ENCODE data around the gene XPO1. TPM values are rescaled to one million over a fixed set of nuclear protein-coding genes. Genes with fewer than 3 reads are reported as not detected.
"Not testable (repeated sequence)": the region's sequence is repeated elsewhere in the genome, so short reads cannot be mapped to it uniquely, and the experiment has no call there.

XPO1 gene
- polyA plus RNA-seq, 3 donors: 19.0 to 36.4 (median 20.9) TPM

GRCh38 chr2:61585383-61585782, 47.2 kb upstream of the XPO1 start:
- 93% methylated on average over 2 of the region's 3 CpGs for whole genome bisulfite sequencing (ENCODE audit: insufficient coverage)
- H3K9ac ChIP-seq (ENCODE audit: insufficient read depth, low read length, poor library complexity, severe bottlenecking): no peak overlapping the region
- DNase-seq: no peak
- intact Hi-C loops (cut with micrococcal nuclease): no loop called here
- H3K4me1 ChIP-seq (ENCODE audit: control insufficient read depth in 1 of 2, insufficient read depth in 2 of 2, low read length in 2 of 2): no peaks in the 10 kb centered on the region
- H3K4me2 ChIP-seq (replicated peaks; ENCODE audit: extremely low read depth, low read length, poor library complexity, severe bottlenecking): no peak overlapping the region
- no peak overlapping the region for H2AFZ ChIP-seq (ENCODE audit: insufficient read depth, low read depth, low read length, poor library complexity, severe bottlenecking)
- TF ChIP-seq CTCF (IDR thresholded peaks at IDR 0.05): no peak
- no peaks in the 10 kb centered on the region for H3K36me3 ChIP-seq (replicated peaks in 1 of 2; ENCODE audit: control insufficient read depth in 1 of 2, insufficient read depth in 2 of 2, low read length in 2 of 2)
- H3K27me3 ChIP-seq (ENCODE audit: control insufficient read depth in 2 of 2, insufficient read depth in 2 of 2, low read length in 2 of 2): no peaks in the 10 kb centered on the region
- peaks cover 4% of the 10 kb centered on the region for H3K4me1 Mint-ChIP-seq
- no peak overlapping the region for H3K4me3 ChIP-seq (replicated peaks in 1 of 3; ENCODE audit: low read depth in 2 of 3, low read length in 3 of 3)
- H3K9me3 ChIP-seq (replicated peaks in 1 of 2; ENCODE audit: control insufficient read depth in 1 of 2, insufficient read depth in 1 of 2, low read length in 2 of 2): no peaks in the 10 kb centered on the region
- no peak overlapping the region for H3K27ac ChIP-seq (ENCODE audit: low read depth in 1 of 2, low read length in 2 of 2)
- no peaks in the 10 kb centered on the region for H3K36me3 Mint-ChIP-seq
- no peaks in the 10 kb centered on the region for H4K20me1 ChIP-seq (ENCODE audit: insufficient read depth, low read length)
- H3K9me3 Mint-ChIP-seq: peaks cover 0 to 6% (median 0%) of the 10 kb centered on the region in 7 donors
- H3K79me2 ChIP-seq (ENCODE audit: insufficient read depth, low read length): no peaks in the 10 kb centered on the region
- H3K27me3 Mint-ChIP-seq (ENCODE audit: low read depth in 3 of 3): peaks cover 0 to 3% (median 0%) of the 10 kb centered on the region in 3 donors
- no peak overlapping the region for H3K27ac Mint-ChIP-seq
- H3K4me3 Mint-ChIP-seq: no peak overlapping the region

GRCh38 chr2:61584368-61584767, 46.2 kb upstream of the XPO1 start:
- H3K9ac ChIP-seq (ENCODE audit: insufficient read depth, low read length, poor library complexity, severe bottlenecking); DNase-seq; H3K27me3 Mint-ChIP-seq (ENCODE audit: low read depth in 3 of 3); H3K36me3 Mint-ChIP-seq; H3K9me3 ChIP-seq (replicated peaks in 1 of 2; ENCODE audit: control insufficient read depth in 1 of 2, insufficient read depth in 1 of 2, low read length in 2 of 2); H4K20me1 ChIP-seq (ENCODE audit: insufficient read depth, low read length); H3K36me3 ChIP-seq (replicated peaks in 1 of 2; ENCODE audit: control insufficient read depth in 1 of 2, insufficient read depth in 2 of 2, low read length in 2 of 2); H3K27me3 ChIP-seq (ENCODE audit: control insufficient read depth in 2 of 2, insufficient read depth in 2 of 2, low read length in 2 of 2); H3K79me2 ChIP-seq (ENCODE audit: insufficient read depth, low read length); intact Hi-C loops (cut with micrococcal nuclease); H3K27ac Mint-ChIP-seq; H3K4me1 Mint-ChIP-seq; H2AFZ ChIP-seq (ENCODE audit: insufficient read depth, low read depth, low read length, poor library complexity, severe bottlenecking); H3K4me1 ChIP-seq (ENCODE audit: control insufficient read depth in 1 of 2, insufficient read depth in 2 of 2, low read length in 2 of 2); H3K4me2 ChIP-seq (replicated peaks; ENCODE audit: extremely low read depth, low read length, poor library complexity, severe bottlenecking); H3K27ac ChIP-seq (ENCODE audit: low read depth in 1 of 2, low read length in 2 of 2); H3K4me3 Mint-ChIP-seq; H3K4me3 ChIP-seq (replicated peaks in 1 of 3; ENCODE audit: low read depth in 2 of 3, low read length in 3 of 3); H3K9me3 Mint-ChIP-seq: not testable (repeated sequence)
- WGBS (ENCODE audit: insufficient coverage): 100% methylated on average over 1 of the region's 9 CpGs
